Immature natural killer cell (primary cell): ENCODE measurements around the gene IGLL5. TPM values are rescaled to one million over a fixed set of nuclear protein-coding genes. Genes with fewer than 3 reads are reported as not detected.

Experiments
- DNase-seq, 3 donors: peaks; one replicate each; pipeline ENCODE4 v3.0.0; 2022; ENCODE audit warnings: mixed read lengths in 1 of 3
- H3K27ac Mint-ChIP-seq, 6 donors: one replicate each; pipeline ENCODE4 v1.8.0; 2020; ENCODE audit warnings: mixed read lengths in 6 of 6, mild to moderate bottlenecking in 5 of 6, inconsistent platforms in 4 of 6, moderate library complexity in 3 of 6
- H3K27me3 Mint-ChIP-seq, 3 donors: one replicate each; pipeline ENCODE4 v1.8.0; 2020 to 2021; ENCODE audit warnings: low read depth in 3 of 3, mild to moderate bottlenecking in 3 of 3, mixed read lengths in 3 of 3, moderate library complexity in 3 of 3, inconsistent platforms in 1 of 3
- H3K36me3 Mint-ChIP-seq, 3 donors: one replicate each; pipeline ENCODE4 v1.8.0; 2020; ENCODE audit warnings: mixed read lengths in 3 of 3, inconsistent platforms in 2 of 3, mild to moderate bottlenecking in 2 of 3
- H3K4me1 Mint-ChIP-seq, 2 donors: one replicate each; pipeline ENCODE4 v1.8.0; 2020; ENCODE audit warnings: inconsistent platforms in 2 of 2, mild to moderate bottlenecking in 2 of 2, mixed read lengths in 2 of 2, moderate library complexity in 1 of 2
- H3K4me3 Mint-ChIP-seq, 5 donors: one replicate each; pipeline ENCODE4 v1.8.0; 2020; ENCODE audit warnings: mild to moderate bottlenecking in 5 of 5, mixed read lengths in 5 of 5, inconsistent platforms in 3 of 5, moderate library complexity in 3 of 5
- H3K9me3 Mint-ChIP-seq, 6 donors: one replicate each; pipeline ENCODE4 v1.8.0; 2020; ENCODE audit warnings: mild to moderate bottlenecking in 6 of 6, mixed read lengths in 6 of 6, inconsistent platforms in 4 of 6, moderate library complexity in 3 of 6
- polyA plus RNA-seq, 3 donors: library from polyadenylated mRNA; unstranded; fragments of 300-500 nt; fragmentation: Illumina TruSeq; gene quantifications; one replicate each; pipeline ENCODE4 v1.2.3, GENCODE V29; 2021

IGLL5 gene
- polyA plus RNA-seq: under 1 TPM in 2 of 3 donors, not detected in 1; 0.26 to 0.59 TPM

DNA sequence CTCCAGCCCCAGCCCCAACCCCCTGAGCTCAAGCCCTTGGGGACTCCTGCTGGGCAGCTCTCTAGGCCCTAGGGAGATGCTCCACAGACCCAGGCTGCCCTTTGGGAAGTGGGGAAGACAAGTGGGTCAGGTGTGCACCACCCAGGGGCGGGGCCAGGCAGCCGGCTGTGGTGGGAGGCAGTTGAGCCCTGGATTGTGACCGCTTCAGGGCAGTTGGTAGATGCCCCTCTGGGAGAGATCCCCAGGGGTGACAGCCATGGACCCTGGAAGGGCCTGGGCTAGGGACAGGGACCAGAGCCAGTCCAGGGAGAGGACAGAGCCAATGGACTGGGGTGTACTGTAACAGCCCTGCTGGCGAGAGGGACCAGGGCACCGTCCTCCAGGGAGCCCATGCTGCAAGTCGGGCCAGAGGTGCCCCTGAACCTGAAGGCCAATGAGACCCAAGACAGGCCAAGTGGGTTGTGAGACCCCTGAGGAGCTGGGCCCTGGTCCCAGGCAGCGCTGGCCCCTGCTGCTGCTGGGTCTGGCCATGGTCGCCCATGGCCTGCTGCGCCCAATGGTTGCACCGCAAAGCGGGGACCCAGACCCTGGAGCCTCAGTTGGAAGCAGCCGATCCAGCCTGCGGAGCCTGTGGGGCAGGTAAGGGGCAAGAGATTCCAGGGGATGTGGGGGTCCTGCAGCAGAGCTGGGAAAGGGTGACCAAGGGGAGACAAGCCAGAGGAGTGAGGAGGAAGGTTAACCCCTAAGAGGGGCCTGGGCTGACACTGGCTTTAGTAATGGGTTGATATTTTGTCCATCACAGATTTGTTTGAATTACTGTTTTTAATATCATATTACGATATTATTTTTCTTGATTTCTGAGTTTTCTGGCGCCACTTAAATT lies at the start of gene IGLL5:
TSS of gene IGLL5 (plus strand) at position 196 of the 883 bp plus-strand sequence. CDS start at position 434, 238 bp downstream.
- Mint-ChIP-seq H3K27me3 (peaks cover 2 to 7% (median 4%) of the 10 kb centered on the region in 3 donors), H3K4me3 (no peak within 1 kb of the TSS), H3K36me3 (no peaks in the 10 kb centered on the region), H3K9me3 (no peaks in the 10 kb centered on the region), H3K27ac (no peak within 1 kb of the TSS), H3K4me1 (peaks cover 7 to 14% of the 10 kb centered on the region in 2 donors)
- DNase-seq: no peak

DNA sequence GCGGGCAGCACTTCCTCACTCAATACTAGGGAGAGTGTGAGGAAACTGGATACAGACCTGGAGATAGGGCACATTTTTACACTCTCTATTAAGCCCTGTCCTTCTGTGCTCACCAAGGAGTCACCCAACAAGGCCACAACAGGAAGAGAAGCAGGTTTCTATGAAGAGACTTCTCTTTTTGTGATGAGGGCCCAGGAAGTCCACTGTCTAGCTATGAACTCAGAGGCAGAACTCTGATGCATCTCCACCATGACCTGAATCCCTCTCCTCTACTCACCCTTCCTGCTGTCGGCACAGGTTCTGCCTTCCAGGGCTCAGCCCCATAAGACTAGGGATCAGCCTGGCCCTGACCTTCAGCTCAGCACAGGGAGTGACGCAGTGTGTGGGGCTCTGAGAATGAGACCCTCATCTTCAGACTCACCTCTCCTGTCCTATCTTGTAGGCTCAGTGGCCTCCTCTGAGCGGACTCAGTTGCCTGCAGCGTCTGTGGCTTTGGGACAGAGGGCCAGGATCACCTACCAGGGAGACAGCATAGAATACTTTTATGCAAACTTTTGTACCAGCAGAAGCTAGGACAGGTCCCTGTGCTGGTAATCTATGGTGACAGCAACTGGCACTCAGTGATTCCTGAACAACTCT lies 49.3 kb upstream of the IGLL5 start:
- H3K4me3 Mint-ChIP-seq: peak overlapping the region; percentile 18 to 59 (median 47)
- DNase-seq: no peak

DNA sequence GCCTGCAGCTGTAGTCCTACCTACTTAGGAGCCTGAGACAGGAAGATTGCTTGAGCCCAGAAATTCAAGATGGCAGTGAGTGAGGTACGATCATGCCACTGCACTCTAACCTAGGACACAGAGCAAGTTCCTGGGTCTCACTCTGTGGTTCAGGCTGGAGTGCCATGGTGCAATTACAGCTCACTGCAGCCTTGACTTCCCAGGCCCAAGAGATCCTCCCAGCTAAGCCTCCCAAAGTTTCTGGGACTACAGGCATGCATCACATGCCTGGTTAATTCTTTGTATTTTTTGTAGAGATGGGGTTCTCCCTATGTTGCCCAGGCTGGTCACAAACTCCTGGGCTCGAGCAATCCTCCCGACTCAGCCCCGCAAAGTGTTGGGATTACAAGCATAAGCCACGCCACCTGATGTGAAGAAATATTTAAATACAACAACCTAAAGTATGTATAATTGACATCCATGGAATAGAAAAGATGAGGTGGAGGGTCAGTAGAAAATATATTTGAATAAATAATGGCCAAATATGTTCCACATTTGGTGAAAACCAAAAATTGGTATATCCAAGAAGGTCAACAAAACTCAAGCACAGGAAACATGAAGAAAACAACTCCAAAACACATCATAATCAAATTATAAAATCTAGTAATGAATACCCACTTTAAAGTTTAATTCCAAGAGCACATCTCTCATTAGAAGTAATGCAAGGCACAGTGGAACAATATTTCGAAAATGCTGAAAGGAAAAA lies 47.9 kb upstream of the IGLL5 start:
- no peak overlapping the region for H3K4me3 Mint-ChIP-seq
- peaks cover 0 to 15% (median 6%) of the 10 kb centered on the region in 3 donors for H3K36me3 Mint-ChIP-seq
- DNase-seq: no peak
- H3K9me3 Mint-ChIP-seq: peaks cover 0 to 11% (median 0%) of the 10 kb centered on the region in 6 donors
- peaks cover 0 to 2% (median 2%) of the 10 kb centered on the region in 3 donors for H3K27me3 Mint-ChIP-seq
- H3K27ac Mint-ChIP-seq: no peak overlapping the region
- H3K4me1 Mint-ChIP-seq: peaks cover 35 to 39% of the 10 kb centered on the region in 2 donors

More for the DNA sequence above, 49.3 kb upstream of the IGLL5 start:
- Mint-ChIP-seq H3K36me3 (peaks cover 0 to 12% (median 3%) of the 10 kb centered on the region in 3 donors), H3K4me1 (peaks cover 28 to 38% of the 10 kb centered on the region in 2 donors), H3K9me3 (peaks cover 0 to 11% (median 0%) of the 10 kb centered on the region in 6 donors), H3K27me3 (peaks cover 0 to 2% (median 2%) of the 10 kb centered on the region in 3 donors), H3K27ac (peak overlapping the region; percentile 58 to 92 (median 76))

DNA sequence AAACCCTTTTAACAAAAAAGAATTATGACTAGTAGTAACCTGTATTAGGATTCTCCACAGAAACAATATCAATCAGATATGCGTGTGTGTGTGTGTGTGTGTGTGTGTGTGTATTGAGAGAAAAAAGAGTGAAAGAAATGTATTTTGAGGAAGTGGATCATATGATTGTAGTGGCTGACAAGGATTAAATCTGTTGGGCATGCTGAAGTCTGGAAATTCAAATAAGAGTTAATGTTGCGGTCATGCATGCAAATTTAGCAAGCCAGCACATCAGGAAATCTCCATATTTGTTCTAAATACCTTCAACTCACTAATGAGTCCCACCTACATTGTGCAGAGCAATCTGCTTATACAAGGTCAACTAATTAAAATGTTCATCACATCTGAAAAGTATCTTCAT lies 46.8 kb upstream of the IGLL5 start:
- DNase-seq: no peak
- Mint-ChIP-seq H3K27ac (no peak overlapping the region), H3K4me3 (no peak overlapping the region), H3K9me3 (peaks cover 0 to 16% (median 1%) of the 10 kb centered on the region in 6 donors), H3K36me3 (peaks cover 3 to 18% (median 4%) of the 10 kb centered on the region in 3 donors), H3K4me1 (peaks cover 42 to 48% of the 10 kb centered on the region in 2 donors), H3K27me3 (peaks cover 0 to 2% (median 0%) of the 10 kb centered on the region in 3 donors)

DNA sequence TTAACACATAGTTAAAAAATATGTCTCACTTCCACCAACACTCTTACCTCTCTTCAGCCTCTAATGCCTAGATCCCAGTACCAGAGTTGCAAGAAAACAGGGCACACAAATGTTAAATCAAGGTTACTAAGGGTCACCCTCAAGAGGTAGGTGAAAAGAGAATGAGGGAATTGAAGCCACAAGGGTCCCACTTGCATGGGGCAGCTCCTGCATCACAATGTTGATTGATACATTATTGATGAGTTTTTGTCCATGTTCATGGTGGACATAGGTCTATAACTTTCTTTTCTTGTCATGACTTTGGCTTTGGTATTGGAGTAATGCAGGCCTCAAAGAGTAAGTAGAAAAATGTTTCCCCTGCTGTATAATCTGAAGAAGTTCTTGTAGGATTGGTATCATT lies 46.0 kb upstream of the IGLL5 start:
- no peak for DNase-seq
- peaks cover 0 to 4% (median 0%) of the 10 kb centered on the region in 3 donors for H3K27me3 Mint-ChIP-seq
- H3K4me1 Mint-ChIP-seq: peaks cover 42 to 51% of the 10 kb centered on the region in 2 donors
- H3K36me3 Mint-ChIP-seq: peaks cover 3 to 18% (median 4%) of the 10 kb centered on the region in 3 donors
- no peak overlapping the region for H3K4me3 Mint-ChIP-seq
- H3K9me3 Mint-ChIP-seq: peaks cover 0 to 16% (median 2%) of the 10 kb centered on the region in 6 donors
- no peak overlapping the region for H3K27ac Mint-ChIP-seq

DNA sequence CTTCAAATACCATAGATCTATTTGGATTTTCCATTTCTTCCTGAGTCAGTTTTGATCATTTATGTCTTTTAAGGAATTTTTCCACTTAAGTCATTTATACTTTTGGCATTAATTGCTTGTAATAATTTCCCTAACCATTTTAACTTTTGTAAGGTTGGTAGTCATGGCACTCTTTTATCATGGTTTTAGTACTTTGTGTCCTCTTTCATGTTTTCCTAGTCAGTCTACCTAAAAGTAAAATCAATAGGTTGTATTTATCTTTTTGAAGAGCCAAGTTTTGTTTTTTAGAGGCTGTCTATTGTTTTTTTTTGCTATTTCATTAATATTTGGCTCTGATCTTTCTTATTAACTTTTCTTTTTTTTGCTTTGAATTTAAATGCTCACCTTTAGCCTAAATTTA lies 45.5 kb upstream of the IGLL5 start:
- peaks cover 38 to 51% of the 10 kb centered on the region in 2 donors for H3K4me1 Mint-ChIP-seq
- no peak for DNase-seq
- peaks cover 0 to 3% (median 0%) of the 10 kb centered on the region in 3 donors for H3K27me3 Mint-ChIP-seq
- no peak overlapping the region for H3K27ac Mint-ChIP-seq
- H3K36me3 Mint-ChIP-seq: peaks cover 3 to 18% (median 4%) of the 10 kb centered on the region in 3 donors
- no peak overlapping the region for H3K4me3 Mint-ChIP-seq
- peaks cover 0 to 16% (median 2%) of the 10 kb centered on the region in 6 donors for H3K9me3 Mint-ChIP-seq

DNA sequence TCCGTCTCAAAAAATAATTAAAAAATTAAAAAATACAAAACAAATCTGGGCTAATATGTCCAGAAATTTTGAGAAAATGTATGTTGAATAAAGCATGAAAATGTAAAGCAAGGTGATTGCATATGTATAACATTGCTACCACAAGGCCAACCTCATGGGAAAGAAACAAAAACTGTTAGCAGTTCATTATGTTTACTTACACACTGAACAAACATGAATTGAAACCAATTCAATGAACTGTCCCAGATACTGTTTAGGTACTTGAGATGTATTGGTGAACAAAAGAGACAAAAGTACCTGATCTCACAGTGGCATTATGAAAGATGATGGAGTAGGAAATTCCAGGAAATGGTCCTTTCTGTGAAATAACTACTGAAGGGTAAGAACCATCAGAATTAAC lies 43.8 kb upstream of the IGLL5 start:
- peaks cover 38 to 56% of the 10 kb centered on the region in 2 donors for H3K4me1 Mint-ChIP-seq
- H3K4me3 Mint-ChIP-seq: no peak overlapping the region
- H3K9me3 Mint-ChIP-seq: peaks cover 0 to 16% (median 2%) of the 10 kb centered on the region in 6 donors
- H3K27ac Mint-ChIP-seq: no peak overlapping the region
- H3K27me3 Mint-ChIP-seq: peaks cover 0 to 7% (median 0%) of the 10 kb centered on the region in 3 donors
- peaks cover 3 to 14% (median 4%) of the 10 kb centered on the region in 3 donors for H3K36me3 Mint-ChIP-seq
- DNase-seq: no peak

DNA sequence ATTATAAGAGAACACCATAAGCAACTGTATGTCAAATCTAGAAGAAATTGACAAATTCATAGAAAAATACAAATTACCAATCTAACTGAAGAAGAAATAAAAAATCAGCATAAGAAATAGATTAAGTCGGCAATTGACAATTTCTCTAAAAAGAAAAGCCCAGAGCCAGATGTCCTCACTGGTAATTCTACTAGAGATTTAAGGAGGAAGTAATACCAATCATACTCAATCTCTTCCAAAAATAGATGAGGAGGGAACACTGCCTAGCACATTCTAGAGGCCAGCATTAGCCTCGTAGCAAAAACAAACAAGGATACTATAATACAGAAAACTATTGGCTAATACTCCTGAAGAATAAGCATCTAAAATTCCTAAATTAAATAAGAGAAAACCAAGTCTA lies 40.4 kb upstream of the IGLL5 start:
- no peak overlapping the region for H3K4me3 Mint-ChIP-seq
- H3K27ac Mint-ChIP-seq: peak overlapping the region in 3 of 6 donors; percentile 21 to 39 (median 34)
- H3K36me3 Mint-ChIP-seq: peaks cover 3 to 6% (median 4%) of the 10 kb centered on the region in 3 donors
- peaks cover 41 to 61% of the 10 kb centered on the region in 2 donors for H3K4me1 Mint-ChIP-seq
- peaks cover 0 to 9% (median 1%) of the 10 kb centered on the region in 6 donors for H3K9me3 Mint-ChIP-seq
- H3K27me3 Mint-ChIP-seq: peaks cover 0 to 10% (median 1%) of the 10 kb centered on the region in 3 donors
- no peak for DNase-seq

DNA sequence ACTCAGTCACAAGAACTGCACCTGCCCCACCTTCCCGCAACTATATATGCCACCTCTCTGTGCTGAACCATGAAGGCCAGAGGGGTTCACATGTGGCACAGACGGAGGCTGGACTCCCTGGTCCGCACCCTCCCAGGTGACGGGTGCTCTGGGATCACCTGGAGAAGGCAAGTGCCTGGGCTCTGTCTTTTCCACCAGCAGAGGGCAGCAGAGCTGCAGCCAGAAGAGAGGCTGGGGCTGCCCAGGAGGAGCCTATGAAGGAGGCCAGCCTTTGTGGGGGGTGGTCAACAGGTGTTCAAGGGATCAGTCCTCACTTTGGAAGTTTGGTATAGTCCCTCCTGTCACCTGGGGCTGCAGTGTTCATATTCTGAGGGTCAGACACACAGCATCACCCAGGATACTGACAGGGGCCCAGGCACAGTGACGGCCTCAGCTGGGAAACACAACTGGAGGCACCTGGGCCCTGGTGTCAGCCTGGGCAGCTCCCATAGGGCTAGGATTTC lies 39.2 kb upstream of the IGLL5 start:
- peaks cover 3 to 6% (median 4%) of the 10 kb centered on the region in 3 donors for H3K36me3 Mint-ChIP-seq
- H3K27ac Mint-ChIP-seq: peak overlapping the region in 4 of 6 donors; percentile 13 to 49 (median 22)
- H3K4me1 Mint-ChIP-seq: peaks cover 42 to 66% of the 10 kb centered on the region in 2 donors
- no peak overlapping the region for H3K4me3 Mint-ChIP-seq
- DNase-seq: peak; percentile 65 to 66 (median 65)
- H3K27me3 Mint-ChIP-seq: peaks cover 0 to 10% (median 1%) of the 10 kb centered on the region in 3 donors
- peaks cover 0 to 5% (median 1%) of the 10 kb centered on the region in 6 donors for H3K9me3 Mint-ChIP-seq

DNA sequence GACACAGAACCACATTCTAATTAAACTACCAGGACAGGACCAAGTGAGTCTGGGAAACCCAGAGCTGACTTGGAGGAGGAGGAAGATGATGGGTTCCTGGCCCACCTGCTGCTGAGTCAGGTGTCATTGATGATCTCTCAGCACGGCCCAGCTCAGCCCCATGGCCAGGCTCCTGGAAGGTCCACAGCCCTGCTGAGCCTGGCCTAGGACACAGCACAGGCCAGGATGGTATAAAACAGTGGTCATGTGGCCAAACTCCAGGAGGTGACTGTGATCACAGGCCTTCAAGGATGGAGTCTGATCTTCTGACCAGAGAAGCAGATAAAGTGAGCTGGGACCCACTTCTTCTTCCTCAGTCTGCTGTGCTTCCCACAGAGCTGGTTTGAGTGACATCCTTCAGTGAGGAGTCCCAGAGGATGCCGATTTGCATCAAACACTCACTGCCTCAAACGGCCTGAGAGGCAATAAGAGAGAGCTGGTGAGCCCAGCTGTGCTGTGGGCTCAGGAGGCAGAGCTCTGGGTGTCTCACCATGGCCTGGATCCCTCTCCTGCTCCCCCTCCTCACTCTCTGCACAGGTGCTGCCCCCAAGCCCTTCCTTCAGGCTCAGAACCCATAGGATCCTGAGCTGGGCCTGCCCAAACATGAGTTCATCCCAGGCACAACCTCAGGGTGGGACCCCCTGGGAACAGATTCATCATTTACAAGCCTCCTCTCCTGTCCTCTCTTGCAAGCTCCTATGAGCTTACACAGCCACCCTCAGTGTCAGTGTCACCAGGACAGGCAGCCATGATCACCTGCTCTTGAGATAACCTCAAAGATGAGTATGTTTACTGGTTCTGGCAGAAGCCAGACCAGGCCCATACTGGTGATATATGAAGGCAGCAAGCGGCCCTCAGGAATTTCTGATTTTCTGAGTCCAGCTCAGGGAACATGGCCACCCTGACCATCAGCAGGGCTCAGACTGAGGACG lies 37.7 kb upstream of the IGLL5 start:
- peak overlapping the region in 5 of 6 donors; percentile 40 to 71 (median 62) for H3K27ac Mint-ChIP-seq
- peaks cover 0 to 10% (median 1%) of the 10 kb centered on the region in 3 donors for H3K27me3 Mint-ChIP-seq
- peaks cover 0 to 4% (median 3%) of the 10 kb centered on the region in 3 donors for H3K36me3 Mint-ChIP-seq
- no peak overlapping the region for H3K4me3 Mint-ChIP-seq
- peaks cover 0 to 5% (median 1%) of the 10 kb centered on the region in 6 donors for H3K9me3 Mint-ChIP-seq
- no peak for DNase-seq
- peaks cover 42 to 69% of the 10 kb centered on the region in 2 donors for H3K4me1 Mint-ChIP-seq

DNA sequence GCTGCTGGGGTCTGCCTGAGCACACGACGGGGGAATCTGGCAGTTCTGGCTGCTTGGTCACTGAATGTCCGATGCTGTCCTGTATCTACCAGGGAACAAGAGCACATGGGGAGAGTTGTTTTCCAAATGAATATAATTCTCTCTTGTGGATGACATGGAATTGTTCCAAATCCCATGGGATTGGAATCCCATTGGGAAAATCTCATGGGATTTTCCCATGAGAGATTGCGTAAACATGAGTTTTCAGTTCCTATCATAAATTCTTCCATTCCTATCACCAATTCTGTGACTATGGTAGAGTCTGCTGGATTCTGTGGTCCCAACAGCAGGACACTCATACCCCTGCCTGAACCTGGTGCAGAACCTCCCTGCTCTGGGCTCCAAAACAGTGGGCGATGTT lies 35.6 kb upstream of the IGLL5 start:
- Mint-ChIP-seq H3K27ac (peak overlapping the region in 1 of 6 donors; percentile 30), H3K9me3 (no peaks in the 10 kb centered on the region), H3K36me3 (no peaks in the 10 kb centered on the region), H3K4me3 (no peak overlapping the region), H3K27me3 (peaks cover 0 to 10% (median 1%) of the 10 kb centered on the region in 3 donors), H3K4me1 (peaks cover 44 to 66% of the 10 kb centered on the region in 2 donors)
- no peak for DNase-seq

DNA sequence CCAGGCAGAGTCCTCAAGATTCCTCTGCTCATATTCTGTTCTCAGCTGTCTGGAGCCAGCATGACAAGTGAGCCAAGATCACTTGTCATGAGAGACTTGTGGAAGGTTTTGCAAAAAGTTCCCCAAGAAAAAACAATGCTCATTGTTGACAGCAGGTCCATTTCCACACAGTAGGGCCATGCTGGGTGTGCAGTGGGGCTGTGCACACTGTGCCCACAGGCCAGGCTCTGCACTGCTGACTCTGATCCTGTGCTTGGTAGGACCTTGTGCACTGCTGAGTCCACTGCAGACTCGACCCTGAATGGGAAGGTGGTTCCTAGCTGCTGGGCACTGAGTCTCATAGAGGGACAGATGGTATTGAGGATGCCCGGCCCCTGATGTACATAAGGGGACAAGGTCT lies 33.9 kb upstream of the IGLL5 start:
- Mint-ChIP-seq H3K9me3 (no peaks in the 10 kb centered on the region), H3K36me3 (peaks cover 0 to 3% (median 0%) of the 10 kb centered on the region in 3 donors), H3K27ac (peak overlapping the region in 3 of 6 donors; percentile 31 to 66 (median 49)), H3K4me3 (no peak overlapping the region), H3K4me1 (peaks cover 35 to 54% of the 10 kb centered on the region in 2 donors), H3K27me3 (peaks cover 0 to 5% (median 1%) of the 10 kb centered on the region in 3 donors)
- DNase-seq: no peak
